Measurements from ENCODE around the gene HAGHL.

HAGHL gene

DNA sequence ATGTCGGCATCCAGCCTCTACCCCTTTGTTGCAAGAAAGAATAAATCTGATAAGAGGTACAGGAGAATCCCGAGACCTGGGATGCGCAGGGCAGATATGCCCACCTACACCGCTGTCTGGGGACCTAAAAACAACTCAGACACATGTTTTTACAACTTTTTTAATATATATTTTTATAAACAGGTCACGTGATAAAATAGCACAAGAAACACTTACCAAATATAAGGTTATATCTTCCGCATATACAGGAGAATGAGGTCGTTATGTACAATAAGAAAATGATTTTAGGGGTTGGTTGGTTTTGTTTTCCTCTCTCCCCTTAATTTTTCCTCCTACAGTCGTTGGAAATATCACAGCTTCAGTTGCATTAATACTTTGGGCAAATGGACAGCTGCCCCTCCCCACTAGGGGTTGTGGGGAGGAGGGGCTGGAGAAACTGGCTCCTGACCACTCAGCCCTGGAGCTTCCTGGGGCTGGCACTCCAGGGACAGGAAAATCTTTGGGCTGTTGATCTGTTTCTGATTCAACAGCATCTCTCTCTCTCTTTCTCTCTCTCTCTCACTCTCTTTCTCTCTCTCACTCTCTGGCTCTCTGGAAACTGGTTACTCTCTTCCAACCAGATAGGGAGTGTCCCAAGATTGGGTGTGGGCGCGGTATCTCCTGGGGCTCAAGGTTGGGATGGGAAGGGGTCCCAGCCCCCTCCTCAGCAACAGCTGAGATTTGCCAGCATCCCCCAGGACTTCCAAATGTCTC is 34.4 kb upstream of the HAGHL start:
- H3K27me3 ChIP-seq (ENCODE audit: control insufficient read depth, insufficient read depth, low read length), result peaks cover 48% of the 10 kb centered on the region
- no peaks in the 10 kb centered on the region for H3K9me3 ChIP-seq (ENCODE audit: control insufficient read depth, insufficient read depth, low read length)
- no peak overlapping the region for H3K9ac ChIP-seq (ENCODE audit: low read depth, low read length)
- H3K36me3 ChIP-seq (ENCODE audit: control insufficient read depth, insufficient read depth, low read length), result peaks cover 6% of the 10 kb centered on the region; the same call in 1 of the 2 replicates
- peaks cover 4% of the 10 kb centered on the region; the same call in 1 of the 2 replicates for H3K4me1 ChIP-seq (ENCODE audit: control insufficient read depth, insufficient read depth, low read length)
- no peak overlapping the region for H3K27ac ChIP-seq (ENCODE audit: low read depth, low read length)
- H3K4me3 ChIP-seq (ENCODE audit: low read depth, low read length), result no peak overlapping the region

- H3K27me3 ChIP-seq (ENCODE audit: control insufficient read depth, insufficient read depth, low read length), result peaks cover 51% of the 10 kb centered on the region
Measured at GRCh38 chr16:693364-693763, 33.5 kb upstream of the HAGHL start.

GRCh38 chr16:693766-694165 is 33.1 kb upstream of the HAGHL start:
- H3K27me3 ChIP-seq (ENCODE audit: control insufficient read depth, insufficient read depth, low read length), result peaks cover 53% of the 10 kb centered on the region

More at GRCh38 chr16:693364-693763, 33.5 kb upstream of the HAGHL start:
- no peak overlapping the region for H3K9ac ChIP-seq (ENCODE audit: low read depth, low read length)
- peaks cover 4% of the 10 kb centered on the region; the same call in 1 of the 2 replicates for H3K4me1 ChIP-seq (ENCODE audit: control insufficient read depth, insufficient read depth, low read length)
- H3K4me3 ChIP-seq (ENCODE audit: low read depth, low read length), result peak overlapping the region; percentile 69; the same call in 1 of the 2 replicates
- H3K9me3 ChIP-seq (ENCODE audit: control insufficient read depth, insufficient read depth, low read length), result no peaks in the 10 kb centered on the region
- no peak overlapping the region for H3K27ac ChIP-seq (ENCODE audit: low read depth, low read length)
- H3K36me3 ChIP-seq (ENCODE audit: control insufficient read depth, insufficient read depth, low read length), result no peaks in the 10 kb centered on the region

DNA sequence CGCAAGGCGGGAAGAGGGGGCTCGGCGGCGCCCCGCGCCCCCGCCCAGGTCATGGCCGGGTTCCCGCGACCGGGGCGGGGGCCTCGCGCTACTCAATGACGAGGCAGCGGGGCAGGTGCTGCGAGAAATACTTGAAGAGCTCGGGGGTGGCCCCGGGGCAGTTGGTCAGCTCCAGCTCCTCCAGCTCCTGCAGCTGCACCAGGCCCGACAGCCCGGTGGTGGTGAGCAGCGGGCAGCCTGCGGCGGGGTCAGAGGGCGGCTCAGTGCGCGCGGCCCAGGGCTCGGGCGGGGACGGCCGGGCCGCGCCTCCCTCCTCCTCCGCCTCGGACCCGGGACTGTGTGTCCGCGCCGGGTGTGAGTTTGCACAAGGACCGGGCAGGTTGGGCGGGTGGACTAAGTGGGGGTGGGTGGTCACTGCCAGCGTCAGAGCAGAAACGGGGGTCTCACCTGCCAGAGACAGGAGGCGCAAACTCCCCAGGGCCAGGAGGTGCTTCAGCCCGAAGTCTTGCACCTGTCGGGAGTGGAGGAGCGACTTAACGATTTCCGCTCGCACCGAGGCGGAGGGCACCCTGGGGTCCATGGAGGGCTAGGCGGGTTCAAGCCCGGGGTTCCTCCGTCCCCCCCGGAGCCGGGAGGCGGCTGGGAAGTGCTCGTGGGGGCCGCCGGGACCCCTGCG is 32.6 kb upstream of the HAGHL start:
- no peak overlapping the region for H3K9ac ChIP-seq (ENCODE audit: low read depth, low read length)
- peaks cover 59% of the 10 kb centered on the region for H3K27me3 ChIP-seq (ENCODE audit: control insufficient read depth, insufficient read depth, low read length)
- H3K9me3 ChIP-seq (ENCODE audit: control insufficient read depth, insufficient read depth, low read length), result no peaks in the 10 kb centered on the region
- H3K27ac ChIP-seq (ENCODE audit: low read depth, low read length), result no peak overlapping the region
- H3K36me3 ChIP-seq (ENCODE audit: control insufficient read depth, insufficient read depth, low read length), result no peaks in the 10 kb centered on the region
- peaks cover 4% of the 10 kb centered on the region; the same call in 1 of the 2 replicates for H3K4me1 ChIP-seq (ENCODE audit: control insufficient read depth, insufficient read depth, low read length)
- H3K4me3 ChIP-seq (ENCODE audit: low read depth, low read length), result peak overlapping the region; percentile 69

More at GRCh38 chr16:693766-694165, 33.1 kb upstream of the HAGHL start:
- Histone ChIP-seq H3K36me3 (ENCODE audit: control insufficient read depth, insufficient read depth, low read length) (no peaks in the 10 kb centered on the region), H3K27ac (ENCODE audit: low read depth, low read length) (no peak overlapping the region), H3K4me3 (ENCODE audit: low read depth, low read length) (peak overlapping the region; percentile 69; the same call in 1 of the 2 replicates), H3K9ac (ENCODE audit: low read depth, low read length) (no peak overlapping the region), H3K9me3 (ENCODE audit: control insufficient read depth, insufficient read depth, low read length) (no peaks in the 10 kb centered on the region), H3K4me1 (ENCODE audit: control insufficient read depth, insufficient read depth, low read length) (peaks cover 4% of the 10 kb centered on the region; the same call in 1 of the 2 replicates)

GRCh38 chr16:694863-695354 is 32.0 kb upstream of the HAGHL start:
- no peak overlapping the region for H3K27ac ChIP-seq (ENCODE audit: low read depth, low read length)
- H3K4me1 ChIP-seq (ENCODE audit: control insufficient read depth, insufficient read depth, low read length), result no peaks in the 10 kb centered on the region
- H3K27me3 ChIP-seq (ENCODE audit: control insufficient read depth, insufficient read depth, low read length), result peaks cover 64% of the 10 kb centered on the region
- peak overlapping the region; percentile 69 for H3K4me3 ChIP-seq (ENCODE audit: low read depth, low read length)
- H3K9ac ChIP-seq (ENCODE audit: low read depth, low read length), result no peak overlapping the region
- H3K9me3 ChIP-seq (ENCODE audit: control insufficient read depth, insufficient read depth, low read length), result no peaks in the 10 kb centered on the region
- H3K36me3 ChIP-seq (ENCODE audit: control insufficient read depth, insufficient read depth, low read length), result no peaks in the 10 kb centered on the region

GRCh38 chr16:695355-696089 is 31.4 kb upstream of the HAGHL start:
- no peaks in the 10 kb centered on the region for H3K36me3 ChIP-seq (ENCODE audit: control insufficient read depth, insufficient read depth, low read length)
- peak overlapping the region; percentile 45; the same call in 1 of the 2 replicates for H3K9ac ChIP-seq (ENCODE audit: low read depth, low read length)
- peaks cover 71% of the 10 kb centered on the region for H3K27me3 ChIP-seq (ENCODE audit: control insufficient read depth, insufficient read depth, low read length)
- H3K27ac ChIP-seq (ENCODE audit: low read depth, low read length), result no peak overlapping the region
- H3K4me1 ChIP-seq (ENCODE audit: control insufficient read depth, insufficient read depth, low read length), result no peaks in the 10 kb centered on the region
- no peaks in the 10 kb centered on the region for H3K9me3 ChIP-seq (ENCODE audit: control insufficient read depth, insufficient read depth, low read length)
- H3K4me3 ChIP-seq (ENCODE audit: low read depth, low read length), result peak overlapping the region; percentile 74

GRCh38 chr16:698911-699671 is 27.8 kb upstream of the HAGHL start:
- no peaks in the 10 kb centered on the region for H3K36me3 ChIP-seq (ENCODE audit: control insufficient read depth, insufficient read depth, low read length)
- H3K27ac ChIP-seq (ENCODE audit: low read depth, low read length), result no peak overlapping the region
- no peaks in the 10 kb centered on the region for H3K9me3 ChIP-seq (ENCODE audit: control insufficient read depth, insufficient read depth, low read length)
- H3K9ac ChIP-seq (ENCODE audit: low read depth, low read length), result no peak overlapping the region
- H3K27me3 ChIP-seq (ENCODE audit: control insufficient read depth, insufficient read depth, low read length), result peaks cover 80% of the 10 kb centered on the region
- H3K4me1 ChIP-seq (ENCODE audit: control insufficient read depth, insufficient read depth, low read length), result no peaks in the 10 kb centered on the region
- H3K4me3 ChIP-seq (ENCODE audit: low read depth, low read length), result no peak overlapping the region

- Histone ChIP-seq H3K27me3 (ENCODE audit: control insufficient read depth, insufficient read depth, low read length) (peaks cover 78% of the 10 kb centered on the region), H3K36me3 (ENCODE audit: control insufficient read depth, insufficient read depth, low read length) (no peaks in the 10 kb centered on the region), H3K4me1 (ENCODE audit: control insufficient read depth, insufficient read depth, low read length) (no peaks in the 10 kb centered on the region), H3K27ac (ENCODE audit: low read depth, low read length) (no peak overlapping the region), H3K9me3 (ENCODE audit: control insufficient read depth, insufficient read depth, low read length) (no peaks in the 10 kb centered on the region), H3K4me3 (ENCODE audit: low read depth, low read length) (peak overlapping the region; percentile 35; the same call in 1 of the 2 replicates), H3K9ac (ENCODE audit: low read depth, low read length) (no peak overlapping the region)
Measured at GRCh38 chr16:700684-701584, 26.0 kb upstream of the HAGHL start.

DNA sequence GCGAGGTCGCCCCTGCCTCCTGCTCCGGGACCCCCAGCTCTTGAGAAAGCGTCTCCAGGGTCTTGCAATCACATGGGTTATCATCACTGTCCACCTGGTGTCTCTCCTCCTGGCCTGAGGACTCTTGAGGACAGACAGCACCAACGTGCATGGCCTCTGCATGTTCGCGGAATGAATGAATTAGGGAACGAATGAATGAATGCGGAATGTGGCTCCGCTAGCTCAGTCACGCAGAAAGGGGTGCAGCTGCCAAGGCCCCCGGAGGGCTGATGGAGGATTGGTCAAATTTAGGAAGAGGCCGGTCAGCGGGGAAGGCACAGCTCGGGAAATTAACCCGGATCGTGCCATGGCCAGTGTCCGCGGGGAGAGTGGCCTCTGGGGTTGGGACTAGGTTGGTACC is 24.6 kb upstream of the HAGHL start:
- no peaks in the 10 kb centered on the region for H3K4me1 ChIP-seq (ENCODE audit: control insufficient read depth, insufficient read depth, low read length)
- no peaks in the 10 kb centered on the region for H3K9me3 ChIP-seq (ENCODE audit: control insufficient read depth, insufficient read depth, low read length)
- H3K9ac ChIP-seq (ENCODE audit: low read depth, low read length), result no peak overlapping the region
- H3K4me3 ChIP-seq (ENCODE audit: low read depth, low read length), result no peak overlapping the region
- H3K27ac ChIP-seq (ENCODE audit: low read depth, low read length), result no peak overlapping the region
- peaks cover 87% of the 10 kb centered on the region for H3K27me3 ChIP-seq (ENCODE audit: control insufficient read depth, insufficient read depth, low read length)
- no peaks in the 10 kb centered on the region for H3K36me3 ChIP-seq (ENCODE audit: control insufficient read depth, insufficient read depth, low read length)

Measured in HUES48 (cell line).